Amniotic stem cell (primary cell): ENCODE measurements around the gene CRACR2B.

Source experiments
- DNase-seq: peaks from one replicate; lab custom pipeline; 2025; lab: John Stamatoyannopoulos, UW

Gene CRACR2B

GRCh38 chr11:868802-869201 is 41.1 kb downstream of the CRACR2B start:
- no peak for DNase-seq

DNA sequence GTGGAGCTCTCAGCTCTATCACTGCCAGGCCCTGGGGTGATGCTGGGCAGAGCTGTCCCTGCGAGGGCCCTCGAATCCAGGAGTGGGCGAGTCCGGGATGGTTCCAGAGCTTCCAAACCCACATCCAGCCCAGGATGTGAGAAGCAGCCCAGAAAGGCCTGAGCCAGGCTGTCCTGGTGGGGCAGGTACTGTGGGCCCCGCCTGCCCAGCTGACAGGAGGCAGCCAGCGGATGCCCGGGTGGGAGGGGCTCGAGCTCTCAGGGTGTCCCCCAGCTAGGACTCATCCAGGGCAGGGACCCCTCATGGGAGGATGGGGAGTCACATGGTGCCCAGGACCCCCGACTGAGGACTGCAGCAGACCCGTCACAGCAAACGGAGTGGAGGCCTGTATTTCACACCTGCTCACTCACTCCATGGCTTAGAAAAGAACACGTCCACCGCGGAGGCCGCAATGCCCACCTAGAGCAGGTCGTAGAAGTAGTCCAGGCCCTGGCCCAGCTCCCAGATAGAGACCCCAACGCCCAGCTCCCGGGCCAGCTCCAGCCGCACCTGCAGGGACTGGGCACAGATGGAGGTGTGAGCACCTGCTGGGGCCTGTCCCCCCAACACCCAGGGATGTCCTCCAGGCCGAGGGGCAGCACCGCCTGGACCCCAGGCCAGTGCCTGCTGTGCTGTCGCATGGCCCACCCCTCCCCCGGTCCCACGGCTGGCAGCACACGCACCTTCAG is 41.8 kb downstream of the CRACR2B start:
- DNase-seq = no peak

GRCh38 chr11:870127-870413 is 42.4 kb downstream of the CRACR2B start:
- no peak for DNase-seq

DNA sequence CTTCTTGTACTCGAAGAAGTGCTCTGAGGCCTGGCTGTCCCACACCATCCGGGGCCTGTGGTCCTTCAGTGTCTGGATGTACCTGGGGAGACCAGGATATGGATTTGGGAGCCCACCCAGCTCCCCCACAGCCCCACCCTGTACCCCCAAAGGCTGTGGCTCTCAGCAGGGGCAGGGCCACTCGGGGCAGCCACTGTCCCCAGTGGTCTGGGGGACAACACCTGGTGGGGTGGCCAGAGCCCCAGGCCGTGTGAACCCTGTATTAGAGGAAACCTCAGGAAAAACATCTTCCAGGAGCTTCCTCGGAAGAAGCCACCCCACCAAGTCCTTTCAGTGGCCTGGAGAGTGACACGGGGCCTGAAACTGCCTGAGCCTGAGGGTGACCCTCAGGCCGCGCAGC is 42.7 kb downstream of the CRACR2B start:
- DNase-seq = no peak

DNA sequence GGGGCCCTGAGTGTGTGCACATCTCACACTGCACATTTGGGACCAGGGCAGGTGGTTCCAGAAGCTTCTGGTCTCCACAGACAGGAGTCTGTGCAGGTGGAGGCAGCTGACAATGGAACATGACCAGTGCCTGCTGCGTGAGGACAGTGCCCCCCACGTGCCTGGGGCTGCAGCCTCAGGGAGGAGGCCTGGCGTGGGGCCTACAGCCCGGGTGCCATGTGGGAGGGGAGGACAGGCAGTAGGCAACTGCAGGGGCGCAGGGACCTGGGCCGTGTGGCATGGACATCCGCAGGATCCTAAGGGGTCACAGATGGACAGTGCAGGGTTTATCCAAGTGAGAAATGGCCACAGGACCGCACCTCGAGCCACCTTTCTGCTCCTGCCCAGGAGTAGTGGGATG is 43.8 kb downstream of the CRACR2B start:
- DNase-seq = no peak

GRCh38 chr11:872799-873198 is 45.1 kb downstream of the CRACR2B start:
- DNase-seq = no peak

GRCh38 chr11:873706-874105 is 46.0 kb downstream of the CRACR2B start:
- no peak for DNase-seq

GRCh38 chr11:875203-875602 is 47.5 kb downstream of the CRACR2B start:
- DNase-seq = no peak

- DNase-seq = no peak
These were observed 48.1 kb downstream of the CRACR2B start for GRCh38 chr11:875769-876301.

DNA sequence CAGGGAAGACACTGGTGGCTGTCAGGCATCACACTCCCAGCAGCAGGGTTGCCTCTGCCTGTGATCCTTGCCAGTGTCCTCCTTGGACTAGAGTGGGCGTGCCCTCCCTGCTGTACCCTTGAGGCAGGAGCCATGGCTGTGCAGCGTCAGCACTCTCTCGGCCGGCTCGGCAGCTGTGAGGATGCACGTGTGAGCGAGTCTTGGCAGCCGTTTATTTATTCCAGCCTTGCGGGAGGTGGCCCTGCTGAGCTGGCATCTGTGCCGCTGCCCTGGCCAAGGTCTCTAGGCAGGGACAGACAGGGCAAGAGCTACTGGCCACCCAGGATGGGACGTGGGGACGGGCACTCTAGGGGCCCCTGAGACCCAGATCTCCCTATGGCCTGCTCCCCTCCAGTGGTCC is 48.8 kb downstream of the CRACR2B start:
- no peak for DNase-seq

- no peak for DNase-seq
These were observed 49.8 kb downstream of the CRACR2B start for GRCh38 chr11:877565-877964.

DNA sequence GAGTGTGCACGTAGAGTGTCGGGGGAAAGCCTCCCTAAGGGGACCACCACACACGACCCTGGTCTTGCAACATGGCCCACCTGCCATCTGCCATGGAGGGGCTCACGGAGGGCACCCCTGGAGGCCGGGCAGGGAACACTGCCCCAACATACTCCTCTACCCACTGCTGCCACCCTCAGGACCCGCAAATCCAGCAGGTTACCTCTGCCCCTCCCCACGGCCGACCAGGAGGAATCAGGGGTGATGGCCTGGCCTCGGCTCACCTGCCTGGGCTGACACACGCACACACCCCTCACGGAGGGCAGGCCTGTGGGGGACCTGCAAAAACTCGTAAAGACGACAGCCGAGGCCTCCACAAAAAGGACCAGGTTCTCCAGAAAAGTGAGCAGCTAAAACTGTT is 52.7 kb downstream of the CRACR2B start:
- DNase-seq = no peak
